ENCODE results near the gene DSCAM.

- TF ChIP-seq CTCF (IDR thresholded peaks at IDR 0.05) (no peak), POLR2A (IDR thresholded peaks at IDR 0.05) (no peak)
Observed at GRCh38 chr21:40858517-40858916, 11.6 kb upstream of the DSCAM start.

Measured in Peyer's patch (tissue), 4 donors.